IPS DF 6.9 (cell line): ENCODE data around the gene SLX4IP.

Experiments used
- DNase-seq: peaks from one replicate; pipeline ENCODE4 v3.0.0-alpha.2; 2013; ENCODE audit warnings: low read depth, low spot score
- H3K27ac ChIP-seq: one replicate; pipeline ENCODE4 v1.5.1; 2013; ENCODE audit warnings: low read length, control low read depth
- H3K27me3 ChIP-seq: 2 replicates; pipeline ENCODE4 v1.6.1; 2013; ENCODE audit warnings: mild to moderate bottlenecking, low read length; ENCODE audit not compliant: control insufficient read depth, insufficient read depth
- H3K36me3 ChIP-seq: 2 replicates; pipeline ENCODE4 v1.6.1; 2013; ENCODE audit warnings: low read length; ENCODE audit not compliant: control insufficient read depth, insufficient read depth
- H3K4me1 ChIP-seq: 2 replicates; pipeline ENCODE4 v1.6.1; 2013; ENCODE audit warnings: low read length; ENCODE audit not compliant: control insufficient read depth, insufficient read depth
- H3K4me3 ChIP-seq: 2 replicates; pipeline ENCODE4 v1.5.1; 2013; ENCODE audit warnings: mild to moderate bottlenecking, low read length
- H3K9me3 ChIP-seq: 2 replicates; pipeline ENCODE4 v1.6.1; 2013; ENCODE audit warnings: low read length, inconsistent platforms; ENCODE audit not compliant: control insufficient read depth, insufficient read depth
- WGBS: extraction: QIAGEN DNeasy Blood & Tissue Kit; methylation state at CpG from one replicate; pipeline ENCODE4 v1.1.7; 2013; ENCODE audit warnings: mixed read lengths, missing lambda C conversion rate; ENCODE audit not compliant: insufficient read length, insufficient coverage; 5-methylcytosine and 5-hydroxymethylcytosine counted together

Gene SLX4IP

GRCh38 chr20:10669843-10670446 is 234.8 kb downstream of the SLX4IP start:
- no CpG with 5 or more reads among the region's 6 CpGs for WGBS
- Histone ChIP-seq H3K27ac (no peak overlapping the region), H3K36me3 (no peaks in the 10 kb centered on the region), H3K4me1 (peaks cover 9% of the 10 kb centered on the region), H3K4me3 (no peak overlapping the region), H3K9me3 (no peaks in the 10 kb centered on the region), H3K27me3 (no peaks in the 10 kb centered on the region)
- no peak for DNase-seq

GRCh38 chr20:10670501-10671220 is 235.6 kb downstream of the SLX4IP start:
- H3K4me1 ChIP-seq, result peaks cover 12% of the 10 kb centered on the region
- WGBS, result no CpG with 5 or more reads among the region's 18 CpGs
- no peak overlapping the region for H3K4me3 ChIP-seq
- no peak overlapping the region for H3K27ac ChIP-seq
- H3K36me3 ChIP-seq, result no peaks in the 10 kb centered on the region
- DNase-seq, result no peak
- no peaks in the 10 kb centered on the region for H3K27me3 ChIP-seq
- H3K9me3 ChIP-seq, result no peaks in the 10 kb centered on the region

- Histone ChIP-seq H3K4me1 (peaks cover 11% of the 10 kb centered on the region), H3K27me3 (no peaks in the 10 kb centered on the region), H3K4me3 (peak overlapping the region; percentile 76; the same call in 1 of the 2 replicates), H3K36me3 (no peaks in the 10 kb centered on the region), H3K9me3 (no peaks in the 10 kb centered on the region), H3K27ac (no peak overlapping the region)
- no peak for DNase-seq
- no CpG with 5 or more reads among the region's 13 CpGs for WGBS
These were observed 236.3 kb downstream of the SLX4IP start for GRCh38 chr20:10671221-10671918.

- Histone ChIP-seq H3K27me3 (no peaks in the 10 kb centered on the region), H3K27ac (no peak overlapping the region), H3K36me3 (no peaks in the 10 kb centered on the region), H3K4me3 (peak overlapping the region; percentile 76; the same call in 1 of the 2 replicates), H3K4me1 (peaks cover 6% of the 10 kb centered on the region), H3K9me3 (no peaks in the 10 kb centered on the region)
- WGBS, result no CpG with 5 or more reads among the region's 42 CpGs
- no peak for DNase-seq
These were observed 237.0 kb downstream of the SLX4IP start for GRCh38 chr20:10671919-10672623.

- no peak overlapping the region for H3K27ac ChIP-seq
- no peak for DNase-seq
These were observed 237.6 kb downstream of the SLX4IP start for GRCh38 chr20:10672624-10673127.

DNA sequence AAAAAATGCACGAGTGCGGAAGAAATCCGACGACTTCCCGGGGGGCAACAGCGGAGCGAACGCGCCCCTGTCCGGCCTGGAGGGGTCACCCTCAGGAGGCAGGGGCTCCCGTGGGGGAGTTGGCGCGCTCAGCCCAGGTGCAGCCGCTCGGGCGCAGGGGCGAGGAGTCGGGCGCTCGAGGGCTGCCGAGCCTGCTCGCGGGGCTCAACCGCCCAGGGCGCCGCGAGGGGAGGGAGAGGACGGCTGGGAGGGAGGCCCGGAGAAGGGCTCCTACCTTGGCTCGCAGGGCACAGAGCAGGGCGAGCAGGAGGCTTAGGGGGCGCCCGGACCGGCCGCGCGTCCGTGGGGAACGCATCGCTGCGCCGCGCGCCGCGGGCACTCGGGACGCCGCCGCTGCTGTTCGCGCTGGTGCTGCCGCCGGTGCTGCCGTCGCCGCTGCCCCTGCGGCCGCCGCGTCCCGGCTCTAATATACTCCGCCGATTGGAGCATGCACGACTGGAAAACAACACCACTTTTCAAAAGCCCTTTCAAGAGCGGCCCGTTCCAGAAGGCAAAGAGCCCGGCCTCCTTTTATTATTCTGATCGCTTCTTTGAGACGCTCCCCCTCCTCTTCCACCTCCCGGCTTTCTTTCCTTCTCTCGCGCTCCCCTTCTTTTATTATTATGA is 238.2 kb downstream of the SLX4IP start:
- no peaks in the 10 kb centered on the region for H3K27me3 ChIP-seq
- H3K27ac ChIP-seq, result no peak overlapping the region
- H3K4me3 ChIP-seq, result peak overlapping the region; percentile 76
- no CpG with 5 or more reads among the region's 73 CpGs for WGBS
- H3K4me1 ChIP-seq, result peaks cover 6% of the 10 kb centered on the region
- H3K36me3 ChIP-seq, result no peaks in the 10 kb centered on the region
- H3K9me3 ChIP-seq, result no peaks in the 10 kb centered on the region
- DNase-seq, result no peak

More at GRCh38 chr20:10672624-10673127, 237.6 kb downstream of the SLX4IP start:
- no peaks in the 10 kb centered on the region for H3K9me3 ChIP-seq
- H3K4me1 ChIP-seq, result peaks cover 6% of the 10 kb centered on the region
- H3K27me3 ChIP-seq, result no peaks in the 10 kb centered on the region
- no peaks in the 10 kb centered on the region for H3K36me3 ChIP-seq
- no CpG with 5 or more reads among the region's 47 CpGs for WGBS
- H3K4me3 ChIP-seq, result peak overlapping the region; percentile 76; the same call in 1 of the 2 replicates

DNA sequence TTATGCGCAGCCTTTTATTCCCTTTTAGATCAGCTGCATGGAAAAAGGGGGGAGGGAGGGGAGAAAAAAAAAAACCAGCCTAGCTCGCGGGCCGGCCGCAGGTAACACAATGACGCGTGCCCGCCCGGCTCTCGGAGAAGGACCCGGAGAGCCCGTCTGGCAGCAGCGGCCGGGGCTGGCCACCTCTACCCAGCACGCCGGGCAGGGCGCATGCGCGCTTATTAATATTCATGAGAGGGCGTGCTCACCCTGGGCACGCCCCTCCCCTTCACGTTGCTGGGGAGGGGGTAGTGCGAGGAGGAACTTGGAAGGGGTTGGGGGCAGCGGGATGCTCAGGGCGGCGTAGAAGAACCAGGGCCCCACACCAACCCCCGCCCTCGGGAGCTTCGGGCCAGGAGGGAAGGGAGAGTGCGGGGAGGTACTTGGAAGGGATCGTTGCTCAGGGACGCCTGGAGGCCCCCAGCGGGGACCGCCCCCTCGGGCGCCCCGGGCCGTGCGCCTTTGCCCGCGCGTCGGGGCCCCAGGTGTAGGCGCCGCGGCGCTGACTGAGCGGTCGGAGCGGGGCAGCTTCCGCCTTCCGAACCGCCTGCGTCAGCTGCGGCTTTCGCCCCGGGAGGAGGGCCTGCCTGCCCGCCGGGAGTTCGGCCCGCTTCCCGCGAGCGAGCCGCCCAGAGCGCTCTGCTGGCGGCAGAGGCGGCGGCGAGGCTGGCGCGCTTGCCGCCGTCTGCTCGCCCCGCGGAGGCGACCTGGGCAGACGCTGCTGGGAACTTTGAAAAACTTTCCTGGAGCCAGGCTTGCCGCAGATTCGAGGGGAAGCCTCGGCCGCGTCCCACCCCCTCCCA is 239.0 kb downstream of the SLX4IP start, which contains the start of gene JAG1:
JAG1 (minus strand) TSS at position 158 of the 842 bp plus-strand sequence. CDS start 469 bp downstream, outside the sequence.
- Histone ChIP-seq H3K36me3 (no peaks in the 10 kb centered on the region), H3K9me3 (no peaks in the 10 kb centered on the region), H3K4me3 (peak within 1 kb of the TSS; percentile 76), H3K27me3 (no peaks in the 10 kb centered on the region), H3K4me1 (peaks cover 6% of the 10 kb centered on the region), H3K27ac (no peak within 1 kb of the TSS)
- WGBS, result no CpG with 5 or more reads among the region's 84 CpGs
- no peak for DNase-seq

GRCh38 chr20:10674684-10675449 is 239.8 kb downstream of the SLX4IP start:
- WGBS, result no CpG with 5 or more reads among the region's 38 CpGs
- Histone ChIP-seq H3K36me3 (no peaks in the 10 kb centered on the region), H3K4me3 (peak overlapping the region; percentile 76; the same call in 1 of the 2 replicates)

DNA sequence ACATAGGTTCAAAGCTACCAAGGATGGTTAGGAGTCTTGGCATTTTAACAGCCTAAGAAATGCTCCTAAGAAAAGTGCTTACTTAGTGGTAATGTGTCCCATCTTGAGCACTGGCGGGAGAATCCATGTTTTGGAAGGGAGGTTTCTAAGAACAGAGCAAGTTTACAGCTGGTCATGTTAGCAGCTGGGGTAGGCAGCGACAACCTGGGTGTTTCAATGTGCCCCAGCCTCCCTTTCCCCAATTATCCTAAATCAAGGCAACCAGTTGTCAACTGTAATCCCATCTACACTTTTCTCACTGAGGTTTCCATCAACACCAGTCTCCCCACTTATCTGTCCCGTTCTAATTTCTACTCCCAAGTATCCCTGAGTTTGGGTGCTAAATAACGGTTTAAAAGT is 240.3 kb downstream of the SLX4IP start:
- no peaks in the 10 kb centered on the region for H3K36me3 ChIP-seq
- no CpG with 5 or more reads among the region's 4 CpGs for WGBS
- H3K9me3 ChIP-seq, result no peaks in the 10 kb centered on the region
- H3K4me3 ChIP-seq, result no peak overlapping the region
- no peaks in the 10 kb centered on the region for H3K27me3 ChIP-seq
- no peak for DNase-seq
- peaks cover 6% of the 10 kb centered on the region for H3K4me1 ChIP-seq
- no peak overlapping the region for H3K27ac ChIP-seq

More at GRCh38 chr20:10674684-10675449, 239.8 kb downstream of the SLX4IP start:
- Histone ChIP-seq H3K27me3 (no peaks in the 10 kb centered on the region), H3K4me1 (peaks cover 6% of the 10 kb centered on the region), H3K27ac (no peak overlapping the region), H3K9me3 (no peaks in the 10 kb centered on the region)
- no peak for DNase-seq
